LNCAP (cell line): ENCODE data around the gene KIRREL3.

Experiments used
- CTCF ChIP-seq: fragments of 450-650 bp; IDR thresholded peaks from 2 replicates; pipeline ENCODE4 v1.5.1; 2017; ENCODE audit warnings: mild to moderate bottlenecking

KIRREL3 gene

GRCh38 chr11:126598344-126599216 lies 402.0 kb downstream of the KIRREL3 start:
- TF ChIP-seq CTCF = no peak

GRCh38 chr11:126597041-126597440 lies 403.5 kb downstream of the KIRREL3 start:
- no peak for TF ChIP-seq CTCF

- no peak for TF ChIP-seq CTCF
Measured at GRCh38 chr11:126596474-126596873, 404.1 kb downstream of the KIRREL3 start.

- TF ChIP-seq CTCF = no peak
Measured at GRCh38 chr11:126595560-126595959, 405.0 kb downstream of the KIRREL3 start.

GRCh38 chr11:126594921-126595367 lies 405.6 kb downstream of the KIRREL3 start:
- TF ChIP-seq CTCF = no peak

GRCh38 chr11:126592496-126593410 lies 407.8 kb downstream of the KIRREL3 start:
- TF ChIP-seq CTCF = no peak

- TF ChIP-seq CTCF = no peak
Measured at GRCh38 chr11:126591966-126592489, 408.5 kb downstream of the KIRREL3 start.
